SJCRH30 (cell line): ENCODE results near the gene GPR152. TPM values are rescaled to one million over a fixed set of nuclear protein-coding genes. Genes with fewer than 3 reads are reported as not detected.
"Not testable (repeated sequence)": the region's sequence is repeated elsewhere in the genome, so short reads cannot be mapped to it uniquely, and the experiment has no call there.

Experiments
- DNase-seq, 2 experiments: peaks; one replicate each; pipeline ENCODE4 v3.0.0-alpha.2; 2015 to 2020
- H3K27ac ChIP-seq: fragments of 250-450 bp; sonication (Bioruptor Pico); 2 replicates; pipeline ENCODE4 v1.5.1; 2020; ENCODE audit warnings: mild to moderate bottlenecking, moderate library complexity
- H3K27me3 ChIP-seq: fragments of 250-450 bp; sonication (Bioruptor Pico); 2 replicates; pipeline ENCODE4 v1.5.1; 2020; ENCODE audit warnings: mild to moderate bottlenecking, moderate library complexity
- H3K36me3 ChIP-seq: fragments of 250-450 bp; sonication (Bioruptor Pico); 2 replicates; pipeline ENCODE4 v1.5.1; 2020; ENCODE audit warnings: mild to moderate bottlenecking, moderate library complexity
- H3K4me1 ChIP-seq: fragments of 250-450 bp; sonication (Bioruptor Pico); 2 replicates; pipeline ENCODE4 v1.5.1; 2020; ENCODE audit warnings: mild to moderate bottlenecking, moderate library complexity
- H3K4me3 ChIP-seq: fragments of 250-450 bp; sonication (Bioruptor Pico); 2 replicates; pipeline ENCODE4 v1.5.1; 2020; ENCODE audit warnings: mild to moderate bottlenecking, moderate library complexity
- H3K9me3 ChIP-seq: fragments of 250-450 bp; sonication (Bioruptor Pico); replicated peaks from 2 replicates; pipeline ENCODE4 v1.5.1; 2020; ENCODE audit warnings: mild to moderate bottlenecking, moderate library complexity
- total RNA-seq: library from RNA; depleted of rRNA; stranded (reverse); fragments of >200 nt; shearing (Covaris generic); gene quantifications from 2 replicates; pipeline ENCODE4 v1.2.3, GENCODE V29; 2014

GPR152 gene
- total RNA-seq, 1 experiment from 2014 or later = not detected

DNA sequence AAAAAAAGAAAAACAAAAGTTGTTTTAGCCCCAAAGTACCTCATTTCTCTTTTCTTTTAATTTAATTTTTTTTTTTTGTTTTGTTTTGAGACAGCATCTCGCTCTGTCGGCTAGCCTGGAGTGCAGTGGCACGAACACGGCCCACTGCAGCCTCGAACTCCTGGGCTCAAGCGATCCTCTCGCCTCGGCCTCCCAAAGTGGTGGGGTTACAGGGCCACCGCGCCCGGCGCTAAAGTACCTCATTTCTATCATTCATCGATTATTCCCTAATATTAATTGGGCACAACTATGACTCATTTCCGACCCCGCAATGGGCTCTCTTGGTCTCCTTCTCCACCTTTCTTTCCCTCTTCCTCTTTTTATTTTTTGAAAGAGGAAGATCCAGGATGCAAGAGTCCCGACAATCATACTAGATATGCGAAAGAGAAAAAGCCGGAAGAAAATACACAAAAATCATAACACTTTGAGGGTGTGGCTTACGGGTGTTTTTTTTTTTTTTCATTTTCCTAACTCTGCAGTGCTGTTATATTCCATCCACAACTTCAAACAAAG lies 29.8 kb upstream of the GPR152 start:
- peak overlapping the region; percentile 56 for H3K4me3 ChIP-seq
- no peaks in the 10 kb centered on the region for H3K4me1 ChIP-seq
- H3K27me3 ChIP-seq = no peaks in the 10 kb centered on the region
- no peak for DNase-seq
- no peak overlapping the region; the same call in 1 of the 2 replicates for H3K27ac ChIP-seq
- no peaks in the 10 kb centered on the region for H3K9me3 ChIP-seq
- H3K36me3 ChIP-seq = no peaks in the 10 kb centered on the region

DNA sequence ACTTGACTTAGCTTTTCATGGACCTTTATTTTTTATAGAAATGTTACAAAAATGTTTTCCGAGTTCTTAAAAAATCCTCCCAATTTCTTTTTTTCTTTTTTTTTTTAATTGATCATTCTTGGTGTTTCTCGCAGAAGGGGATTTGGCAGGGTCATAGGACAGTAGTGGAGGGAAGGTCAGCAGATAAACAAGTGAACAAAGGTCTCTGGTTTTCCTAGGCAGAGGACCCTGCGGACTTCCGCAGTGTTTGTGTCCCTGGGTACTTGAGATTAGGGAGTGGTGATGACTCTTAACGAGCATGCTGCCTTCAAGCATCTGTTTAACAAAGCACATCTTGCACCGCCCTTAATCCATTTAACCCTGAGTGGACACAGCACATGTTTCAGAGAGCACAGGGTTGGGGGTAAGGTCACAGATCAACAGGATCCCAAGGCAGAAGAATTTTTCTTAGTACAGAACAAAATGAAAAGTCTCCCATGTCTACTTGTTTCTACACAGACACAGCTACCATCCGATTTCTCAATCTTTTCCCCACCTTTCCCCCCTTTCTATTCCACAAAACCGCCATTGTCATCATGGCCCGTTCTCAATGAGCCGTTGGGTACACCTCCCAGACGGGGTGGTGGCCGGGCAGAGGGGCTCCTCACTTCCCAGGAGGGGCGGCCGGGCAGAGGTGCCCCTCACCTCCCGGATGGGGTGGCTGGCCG lies 25.0 kb upstream of the GPR152 start:
- H3K4me3 ChIP-seq, H3K4me1 ChIP-seq, H3K27me3 ChIP-seq, H3K27ac ChIP-seq, DNase-seq, H3K36me3 ChIP-seq, H3K9me3 ChIP-seq: not testable (repeated sequence)

DNA sequence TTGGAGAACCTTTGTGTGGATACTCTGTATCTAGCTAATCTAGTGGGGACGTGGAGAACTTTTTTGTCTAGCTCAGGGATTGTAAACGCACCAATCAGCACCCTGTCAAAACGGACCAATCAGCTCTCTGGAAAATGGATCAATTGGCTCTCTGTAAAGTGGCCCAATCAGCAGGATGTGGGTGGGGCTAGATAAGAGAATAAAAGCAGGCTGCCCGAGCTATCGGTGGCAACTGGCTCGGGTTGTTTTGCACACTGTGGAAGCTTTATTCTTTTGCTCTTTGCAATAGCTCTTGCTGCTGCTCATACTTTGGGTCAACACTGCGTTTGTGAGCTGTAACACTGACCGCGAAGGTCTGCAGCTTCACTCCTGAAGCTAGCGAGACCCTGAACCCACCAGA lies 24.2 kb upstream of the GPR152 start:
- not testable (repeated sequence) for H3K4me1 ChIP-seq, H3K27ac ChIP-seq, H3K36me3 ChIP-seq, H3K4me3 ChIP-seq, H3K9me3 ChIP-seq, H3K27me3 ChIP-seq, DNase-seq

DNA sequence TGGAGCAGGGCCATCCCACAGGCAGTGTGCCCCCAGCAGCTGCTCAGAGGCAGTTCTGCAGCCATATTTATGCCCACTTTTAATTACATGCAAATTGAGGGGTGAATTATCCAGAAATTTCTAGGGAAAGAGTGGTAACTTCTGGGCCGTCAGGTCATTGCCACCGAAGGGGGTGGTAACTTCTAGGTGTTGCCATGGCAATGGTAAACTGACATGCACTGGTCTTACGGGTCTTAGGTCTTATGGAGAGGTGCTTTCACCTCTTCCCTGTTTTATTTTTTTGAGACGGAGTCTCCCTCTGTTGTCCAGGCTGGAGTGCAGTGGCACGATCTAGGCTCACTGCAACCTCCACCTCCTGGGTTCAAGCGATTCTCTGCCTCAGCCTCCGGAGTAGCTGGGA lies 20.4 kb upstream of the GPR152 start:
- Histone ChIP-seq H3K4me3 (no peak overlapping the region), H3K9me3 (no peaks in the 10 kb centered on the region), H3K27me3 (no peaks in the 10 kb centered on the region), H3K4me1 (no peaks in the 10 kb centered on the region), H3K36me3 (no peaks in the 10 kb centered on the region), H3K27ac (no peak overlapping the region)
- DNase-seq = no peak

DNA sequence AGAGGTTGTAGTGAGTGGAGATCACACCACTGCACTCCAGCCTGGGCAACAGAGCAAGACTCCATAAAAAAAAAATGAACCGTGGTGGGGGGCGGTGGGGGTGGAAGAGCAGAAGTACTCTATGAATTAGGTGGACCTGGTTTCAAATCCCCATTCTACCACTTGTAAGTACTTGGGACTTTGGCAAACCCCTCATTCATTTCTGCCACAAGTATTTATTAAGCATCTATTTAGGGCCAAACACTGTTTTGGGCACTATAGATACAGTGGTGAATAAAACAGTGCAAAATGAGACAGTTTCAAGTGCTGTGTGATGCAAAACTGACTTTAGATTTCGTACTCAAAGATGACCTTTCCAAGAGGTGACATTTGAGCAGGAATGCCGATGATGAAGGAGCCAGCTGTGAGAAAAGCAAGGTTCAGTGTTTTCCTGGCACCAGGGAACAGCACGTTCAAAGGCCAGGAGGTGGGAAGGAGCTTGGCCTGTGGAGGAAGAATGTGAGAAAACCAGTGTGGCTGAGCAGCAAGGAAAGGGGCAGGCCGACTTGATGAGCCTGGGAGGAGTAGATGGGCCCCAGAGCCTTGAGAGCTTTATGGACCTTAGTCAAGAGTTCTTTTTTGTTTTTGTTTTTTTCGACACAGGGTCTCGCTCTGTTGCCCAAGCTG lies 17.9 kb upstream of the GPR152 start:
- no peaks in the 10 kb centered on the region for H3K36me3 ChIP-seq
- no peaks in the 10 kb centered on the region for H3K27me3 ChIP-seq
- H3K4me1 ChIP-seq = no peaks in the 10 kb centered on the region
- no peak overlapping the region for H3K27ac ChIP-seq
- no peaks in the 10 kb centered on the region for H3K9me3 ChIP-seq
- H3K4me3 ChIP-seq = no peak overlapping the region
- no peak for DNase-seq

DNA sequence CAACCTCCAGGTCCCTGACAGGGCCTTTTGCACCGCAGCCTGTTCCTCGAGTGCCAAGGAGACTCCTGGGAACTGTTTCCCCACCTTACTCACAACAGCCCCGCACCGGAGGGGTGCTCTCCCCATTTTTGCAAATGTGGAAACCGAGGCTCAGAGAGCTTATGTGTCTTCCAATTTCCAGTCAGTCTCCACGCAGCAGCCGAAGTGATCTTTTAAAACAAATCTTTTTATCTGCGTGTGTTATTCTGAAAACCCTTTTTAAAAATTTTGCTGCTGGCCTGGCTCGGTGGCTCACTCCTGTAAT lies 16.9 kb upstream of the GPR152 start:
- Histone ChIP-seq H3K27ac (no peak overlapping the region; the same call in 1 of the 2 replicates), H3K4me1 (no peaks in the 10 kb centered on the region), H3K36me3 (no peaks in the 10 kb centered on the region), H3K27me3 (no peaks in the 10 kb centered on the region), H3K9me3 (no peaks in the 10 kb centered on the region), H3K4me3 (peak overlapping the region; percentile 90)
- DNase-seq = no peak

DNA sequence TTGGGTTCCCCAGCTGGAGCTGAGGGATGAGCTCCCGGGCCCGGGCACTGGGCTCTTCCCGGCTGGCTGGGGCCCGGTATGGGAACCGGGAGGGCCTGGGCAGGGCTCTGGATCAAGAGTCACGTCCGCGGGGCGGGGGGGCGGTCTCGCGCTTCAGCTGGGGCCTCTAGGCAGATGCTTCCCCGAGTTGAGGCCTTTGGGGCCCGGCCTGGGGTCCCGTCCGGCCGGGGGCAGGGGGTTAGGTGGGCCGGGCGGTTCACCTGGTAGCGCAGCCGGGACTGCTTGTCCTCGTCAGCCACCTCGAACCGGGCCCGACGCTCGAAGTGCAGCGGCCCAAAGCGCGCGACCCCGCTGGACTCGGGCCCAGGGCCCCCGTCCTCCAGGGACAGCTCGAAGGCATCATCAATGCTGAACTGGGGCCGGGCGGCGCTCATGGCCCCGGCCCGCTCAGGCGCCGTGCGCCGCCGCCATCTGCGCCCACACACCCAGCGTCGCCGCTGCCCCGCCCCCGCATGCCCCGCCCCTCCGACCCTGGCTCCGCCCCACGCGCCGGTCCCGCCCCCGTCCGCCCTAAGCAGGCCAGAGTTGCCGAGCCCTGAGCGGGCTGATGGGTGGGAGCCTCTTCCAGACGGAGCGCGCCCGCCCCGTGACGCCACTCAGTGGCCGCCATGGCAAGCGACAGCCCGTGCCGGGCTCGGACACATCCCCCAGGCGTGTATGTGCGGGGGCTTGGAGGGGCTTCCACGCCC lies 16.4 kb upstream of the GPR152 start, which contains the start of gene TMEM134:
TMEM134 (minus strand) TSS at position 493 of the 749 bp plus-strand sequence; CDS start at position 434, 59 bp downstream.
- Histone ChIP-seq H3K4me1 (no peaks in the 10 kb centered on the region), H3K4me3 (peak within 1 kb of the TSS; percentile 90), H3K9me3 (no peaks in the 10 kb centered on the region), H3K36me3 (no peaks in the 10 kb centered on the region), H3K27me3 (no peaks in the 10 kb centered on the region), H3K27ac (peak within 1 kb of the TSS; percentile 39; the same call in 1 of the 2 replicates)
- peak; percentile 90 to 92 for DNase-seq

DNA sequence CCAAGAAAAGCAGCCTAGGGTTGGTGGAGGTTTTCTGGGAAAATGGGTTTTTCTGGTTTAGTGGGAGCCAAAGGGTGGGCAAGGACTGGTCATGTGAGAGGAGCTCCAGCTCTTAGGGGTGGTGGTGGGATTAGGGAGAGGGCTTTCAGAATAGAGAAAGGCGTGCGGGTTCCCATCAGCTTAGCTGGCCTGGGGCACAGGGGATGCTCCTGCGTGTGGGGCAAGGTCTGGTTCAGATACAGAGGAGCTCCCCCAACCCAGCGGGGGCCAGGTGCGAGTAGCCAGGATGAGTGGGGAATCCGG lies 15.9 kb upstream of the GPR152 start:
- peak overlapping the region; percentile 90 for H3K4me3 ChIP-seq
- H3K4me1 ChIP-seq = no peaks in the 10 kb centered on the region
- H3K36me3 ChIP-seq = no peaks in the 10 kb centered on the region
- DNase-seq = peak; percentile 26
- no peaks in the 10 kb centered on the region for H3K27me3 ChIP-seq
- peak overlapping the region; percentile 39; the same call in 1 of the 2 replicates for H3K27ac ChIP-seq
- no peaks in the 10 kb centered on the region for H3K9me3 ChIP-seq

DNA sequence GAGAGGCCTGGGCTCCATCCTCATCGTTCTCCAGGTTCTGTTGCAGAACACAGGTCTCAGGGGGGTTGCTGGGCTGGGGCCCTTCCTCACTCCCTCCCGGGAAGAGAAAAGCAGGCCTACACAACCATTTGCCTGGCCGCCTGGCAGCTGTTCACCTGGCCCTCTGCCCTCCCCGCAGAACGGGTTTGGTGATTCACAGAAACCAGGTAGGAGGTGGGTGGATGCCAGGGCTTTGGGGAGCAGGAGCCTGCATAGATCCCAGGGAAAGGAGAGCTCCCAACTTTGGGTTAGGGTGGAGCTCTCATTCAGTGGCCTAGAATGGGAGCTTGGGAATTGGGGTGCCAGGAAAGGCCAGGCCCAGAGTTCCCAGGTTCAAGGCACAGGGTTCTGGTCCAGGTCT lies 15.5 kb upstream of the GPR152 start:
- no peaks in the 10 kb centered on the region for H3K36me3 ChIP-seq
- no peaks in the 10 kb centered on the region for H3K4me1 ChIP-seq
- H3K9me3 ChIP-seq = no peaks in the 10 kb centered on the region
- no peaks in the 10 kb centered on the region for H3K27me3 ChIP-seq
- H3K27ac ChIP-seq = no peak overlapping the region; the same call in 1 of the 2 replicates
- no peak for DNase-seq
- peak overlapping the region; percentile 90 for H3K4me3 ChIP-seq

DNA sequence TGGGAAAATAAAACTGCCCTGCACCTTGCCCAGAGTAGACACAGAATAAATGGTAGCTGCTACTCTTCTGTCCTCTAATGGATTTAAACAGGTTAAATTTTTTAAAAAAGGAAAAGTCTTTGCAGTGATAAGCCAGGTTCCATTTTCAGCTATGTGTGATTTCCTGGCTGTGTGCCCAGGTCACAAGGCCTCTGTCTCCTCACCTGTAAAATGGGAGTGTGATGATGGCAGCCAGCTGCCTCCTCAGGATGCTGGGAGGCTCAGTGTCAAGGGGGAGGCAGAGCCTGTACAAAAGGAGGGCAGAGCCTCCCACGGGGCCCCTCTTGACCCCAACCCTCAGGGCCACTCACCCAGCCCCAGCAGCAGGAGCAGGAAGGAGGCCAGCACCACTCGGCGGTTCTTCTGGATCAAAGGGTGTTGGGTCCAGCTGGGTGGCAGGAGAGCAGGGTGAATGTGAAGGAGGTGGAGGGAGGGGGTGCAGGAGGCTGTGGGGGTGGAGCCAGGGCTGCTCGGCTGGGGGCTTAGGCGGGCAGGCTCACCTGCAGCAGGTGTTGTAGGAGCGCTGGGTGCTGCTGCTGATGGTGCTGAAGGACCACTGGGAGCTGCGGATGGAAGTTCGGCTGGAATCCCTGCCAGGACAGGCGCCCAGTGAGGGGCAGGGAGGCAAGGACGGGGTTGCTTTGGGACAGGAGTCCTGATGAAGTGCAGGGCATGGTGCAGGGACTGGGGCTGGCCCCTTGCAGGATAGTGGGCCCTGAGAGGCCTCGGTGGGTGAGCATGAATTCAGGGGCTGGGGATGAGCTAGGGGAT lies 14.6 kb upstream of the GPR152 start:
- no peak overlapping the region for H3K4me3 ChIP-seq
- H3K27ac ChIP-seq = no peak overlapping the region
- H3K4me1 ChIP-seq = no peaks in the 10 kb centered on the region
- no peaks in the 10 kb centered on the region for H3K9me3 ChIP-seq
- no peaks in the 10 kb centered on the region for H3K36me3 ChIP-seq
- DNase-seq = no peak
- no peaks in the 10 kb centered on the region for H3K27me3 ChIP-seq

DNA sequence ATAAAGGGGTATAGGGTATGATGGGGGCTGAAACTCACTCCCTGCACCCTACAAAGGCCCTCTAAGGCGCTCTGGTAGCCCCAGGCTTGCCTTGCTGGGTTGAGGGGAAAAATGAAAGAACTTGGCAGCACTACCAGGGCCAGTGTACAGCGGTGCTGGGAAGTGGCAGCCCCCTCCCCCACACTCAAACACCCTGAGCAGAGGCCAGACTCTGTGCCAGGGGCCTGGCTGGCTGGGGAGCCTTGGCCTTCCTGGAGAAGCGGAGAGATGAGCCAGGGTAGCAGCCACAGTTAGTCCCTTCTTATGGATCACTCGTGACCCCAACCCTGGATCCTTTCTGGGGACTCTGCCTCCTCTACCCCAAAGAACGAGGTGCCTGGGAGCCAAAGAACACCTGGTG lies 13.8 kb upstream of the GPR152 start:
- Histone ChIP-seq H3K36me3 (no peaks in the 10 kb centered on the region), H3K9me3 (no peaks in the 10 kb centered on the region), H3K27me3 (no peaks in the 10 kb centered on the region), H3K4me3 (no peak overlapping the region), H3K4me1 (no peaks in the 10 kb centered on the region), H3K27ac (no peak overlapping the region)
- no peak for DNase-seq

DNA sequence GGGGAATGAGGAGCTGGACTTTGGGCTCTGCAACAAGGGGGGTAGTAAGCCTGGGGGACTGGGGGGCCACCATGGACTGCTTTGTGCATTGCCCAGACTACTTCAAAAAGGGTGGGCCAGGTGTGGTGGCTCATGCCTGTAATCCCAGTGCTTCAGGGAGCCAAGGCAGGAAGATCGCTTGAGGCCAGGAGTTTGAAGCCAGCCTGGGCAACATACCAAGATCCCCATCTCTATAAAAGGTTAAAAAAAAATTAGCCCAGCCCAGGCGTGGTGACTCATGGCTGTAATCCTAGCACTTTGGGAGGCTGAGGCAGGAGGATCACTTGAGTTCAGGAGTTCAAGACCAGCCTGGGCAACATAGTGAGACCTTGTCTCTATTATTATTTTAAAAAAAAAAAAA lies 13.0 kb upstream of the GPR152 start:
- not testable (repeated sequence) for H3K27ac ChIP-seq, H3K4me1 ChIP-seq, H3K36me3 ChIP-seq, H3K9me3 ChIP-seq, DNase-seq, H3K4me3 ChIP-seq, H3K27me3 ChIP-seq

DNA sequence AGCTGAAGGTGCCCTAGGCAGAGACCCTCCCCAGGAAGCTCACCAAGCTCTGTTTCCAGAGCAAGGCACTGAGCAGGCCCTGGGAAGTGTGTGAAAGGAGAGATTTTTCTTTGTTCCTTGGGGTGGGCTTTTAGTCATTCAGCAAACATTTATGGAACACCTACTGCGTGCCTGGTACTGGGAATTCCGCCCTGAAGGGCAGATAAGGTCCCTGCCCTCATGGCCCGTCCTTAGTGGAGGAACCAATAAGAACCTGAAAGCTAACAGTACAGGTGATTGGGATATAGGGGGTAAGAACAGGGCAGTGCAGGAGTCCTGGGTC lies 12.6 kb upstream of the GPR152 start:
- no peaks in the 10 kb centered on the region for H3K27me3 ChIP-seq
- H3K9me3 ChIP-seq = no peaks in the 10 kb centered on the region
- no peak overlapping the region for H3K4me3 ChIP-seq
- no peak overlapping the region for H3K27ac ChIP-seq
- H3K36me3 ChIP-seq = no peaks in the 10 kb centered on the region
- no peak for DNase-seq
- H3K4me1 ChIP-seq = no peaks in the 10 kb centered on the region

DNA sequence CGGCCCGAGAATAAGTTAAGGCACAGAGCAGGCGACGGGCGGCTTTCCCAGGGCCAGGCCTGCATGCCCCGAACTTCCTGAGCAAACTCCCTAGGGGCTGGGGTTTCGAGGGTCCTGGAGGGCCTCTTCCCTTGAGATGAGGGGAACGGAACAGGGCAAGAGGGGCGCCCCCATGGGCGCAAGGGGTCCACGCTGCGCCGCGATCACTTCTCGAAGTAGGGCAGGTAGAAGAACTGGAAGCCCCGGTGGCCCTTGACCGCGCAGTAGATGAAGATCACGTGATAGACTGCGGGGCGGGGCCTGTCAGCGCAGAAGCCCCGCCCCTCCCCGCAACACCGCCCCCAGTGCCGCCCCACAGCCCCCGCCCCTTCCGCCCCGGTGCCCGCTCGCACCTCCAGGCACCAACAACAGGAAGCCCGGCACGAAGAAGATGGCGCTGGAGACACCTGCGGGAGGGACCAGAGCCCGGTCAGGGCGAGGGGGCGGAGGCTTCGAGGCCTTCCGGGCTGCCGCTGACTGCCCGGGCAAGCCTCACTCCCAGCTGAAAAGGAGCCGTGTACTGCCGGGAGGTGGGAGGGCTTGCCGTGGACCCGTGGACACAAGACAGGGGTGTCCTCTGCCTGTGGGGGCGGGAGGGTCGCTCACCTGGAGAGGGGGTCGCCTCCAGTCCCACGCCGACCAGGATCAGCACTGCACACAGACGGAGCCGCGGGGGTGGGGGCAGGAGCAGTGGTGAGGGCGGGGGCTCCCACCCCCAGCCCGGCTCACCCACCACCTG lies 12.1 kb upstream of the GPR152 start:
- Histone ChIP-seq H3K27ac (no peak overlapping the region), H3K4me3 (no peak overlapping the region)
- no peak for DNase-seq

More for the DNA sequence above, 12.1 kb upstream of the GPR152 start:
- H3K36me3 ChIP-seq = no peaks in the 10 kb centered on the region
- H3K4me1 ChIP-seq = no peaks in the 10 kb centered on the region
- no peaks in the 10 kb centered on the region for H3K9me3 ChIP-seq
- H3K27me3 ChIP-seq = no peaks in the 10 kb centered on the region
